Tibial nerve (tissue), 4 donors: Measurements from ENCODE around the gene DOK5. TPM values are rescaled to one million over a fixed set of nuclear protein-coding genes. Genes with fewer than 3 reads are reported as not detected.

Source experiments
- DNase-seq, 2 donors: peaks; one replicate each; pipeline ENCODE4 v3.0.0-alpha.2; 2019; ENCODE audit warnings: low spot score in 2 of 2
- H3K27ac ChIP-seq, 4 donors: fragments of 200-600 bp; sonication (generic) in 3 of 4; one replicate each; pipeline ENCODE4 v1.5.1; 2017 to 2019; ENCODE audit warnings: mild to moderate bottlenecking in 1 of 4
- H3K27me3 ChIP-seq, 2 donors: fragments of 200-600 bp; sonication (generic) in 1 of 2; one replicate each; pipeline versions ENCODE4 v1.5.1 to v1.6.0; 2017 to 2019
- H3K36me3 ChIP-seq, 3 donors: fragments of 200-600 bp; sonication (generic); one replicate each; pipeline ENCODE4 v1.5.1; 2018 to 2019
- H3K4me1 ChIP-seq, 4 donors: fragments of 200-600 bp; sonication (generic) in 3 of 4; one replicate each; pipeline ENCODE4 v1.5.1; 2017 to 2019
- H3K4me3 ChIP-seq, 4 donors: fragments of 200-600 bp; sonication (generic) in 3 of 4; one replicate each; pipeline ENCODE4 v1.5.1; 2017 to 2019; ENCODE audit warnings: mild to moderate bottlenecking in 1 of 4, moderate library complexity in 1 of 4
- H3K9me3 ChIP-seq, 4 donors: fragments of 200-600 bp; sonication (generic) in 3 of 4; one replicate each; pipeline ENCODE4 v1.5.1; 2017 to 2019
- CTCF ChIP-seq, 5 experiments: fragments of 200-600 bp in 3 of 5; fragments of 450-650 bp in 2 of 5; sonication (generic) in 3 of 5; IDR thresholded peaks; one replicate each; pipeline ENCODE4 v1.5.1; 2016 to 2019; ENCODE audit warnings: antibody characterized with exemption in 5 of 5, mild to moderate bottlenecking in 3 of 5, moderate library complexity in 2 of 5
- EP300 ChIP-seq, 2 donors: sonication (generic); formaldehyde crosslinking; IDR thresholded peaks; one replicate each; pipeline ENCODE4 v1.6.1; 2017; ENCODE audit warnings: antibody characterized with exemption in 2 of 2, mild to moderate bottlenecking in 1 of 2
- POLR2A ChIP-seq, 2 donors: fragments of 450-650 bp; IDR thresholded peaks; one replicate each; pipeline ENCODE4 v1.6.1; 2017; ENCODE audit warnings: antibody characterized with exemption in 2 of 2, mild to moderate bottlenecking in 2 of 2, moderate library complexity in 2 of 2
- WGBS, 2 donors: methylation state at CpG; one replicate each; pipeline ENCODE4 v1.1.5; 2018; 5-methylcytosine and 5-hydroxymethylcytosine counted together
- total RNA-seq, 4 donors: library from RNA; depleted of rRNA; stranded (reverse); fragments of >200 nt; gene quantifications; one replicate each; pipeline ENCODE4 v1.1.0, GENCODE V29; 2016

The DOK5 gene
- total RNA-seq, 4 donors from 2014 or later, result 5.3 to 11.3 (median 7.5) TPM

- no peaks in the 10 kb centered on the region for H3K9me3 ChIP-seq
- no peak overlapping the region for H3K4me3 ChIP-seq
- H3K27ac ChIP-seq, result no peak overlapping the region
- H3K27me3 ChIP-seq, result no peaks in the 10 kb centered on the region
- peaks cover 0 to 10% (median 4%) of the 10 kb centered on the region in 4 donors for H3K4me1 ChIP-seq
- TF ChIP-seq EP300 (IDR thresholded peaks at IDR 0.05), result no peak
- TF ChIP-seq CTCF (IDR thresholded peaks at IDR 0.05), result no peak
- no peak for TF ChIP-seq POLR2A (IDR thresholded peaks at IDR 0.05)
- 25 to 26% methylated on average over 4 of the region's 4 CpGs for WGBS, 2 donors
- DNase-seq, result no peak
- no peaks in the 10 kb centered on the region for H3K36me3 ChIP-seq
Observed at GRCh38 chr20:54650052-54650719, 174.8 kb downstream of the DOK5 start.

- Histone ChIP-seq H3K9me3 (no peaks in the 10 kb centered on the region), H3K4me1 (peaks cover 0 to 10% (median 4%) of the 10 kb centered on the region in 4 donors), H3K4me3 (no peak overlapping the region), H3K36me3 (no peaks in the 10 kb centered on the region), H3K27ac (no peak overlapping the region), H3K27me3 (no peaks in the 10 kb centered on the region)
- no peak for DNase-seq
- 72 to 74% methylated on average over 3 of the region's 3 CpGs for WGBS, 2 donors
- TF ChIP-seq POLR2A (IDR thresholded peaks at IDR 0.05) (no peak), EP300 (IDR thresholded peaks at IDR 0.05) (no peak), CTCF (IDR thresholded peaks at IDR 0.05) (no peak)
Observed at GRCh38 chr20:54651252-54651651, 175.9 kb downstream of the DOK5 start.

GRCh38 chr20:54654450-54654849 lies 179.1 kb downstream of the DOK5 start:
- Histone ChIP-seq H3K9me3 (no peaks in the 10 kb centered on the region), H3K36me3 (no peaks in the 10 kb centered on the region), H3K4me1 (peaks cover 0 to 10% (median 3%) of the 10 kb centered on the region in 4 donors), H3K4me3 (no peak overlapping the region), H3K27ac (no peak overlapping the region), H3K27me3 (no peaks in the 10 kb centered on the region)
- no peak for TF ChIP-seq EP300 (IDR thresholded peaks at IDR 0.05)
- TF ChIP-seq POLR2A (IDR thresholded peaks at IDR 0.05), result no peak
- no peak for TF ChIP-seq CTCF (IDR thresholded peaks at IDR 0.05)
- no peak for DNase-seq
- 25 to 32% methylated on average over 4 of the region's 4 CpGs for WGBS, 2 donors

GRCh38 chr20:54657268-54657826 lies 182.0 kb downstream of the DOK5 start:
- no peak overlapping the region for H3K4me3 ChIP-seq
- H3K27ac ChIP-seq, result no peak overlapping the region
- DNase-seq, result no peak
- H3K4me1 ChIP-seq, result no peaks in the 10 kb centered on the region
- 76 to 80% methylated on average over 2 of the region's 2 CpGs for WGBS, 2 donors
- no peaks in the 10 kb centered on the region for H3K27me3 ChIP-seq
- TF ChIP-seq EP300 (IDR thresholded peaks at IDR 0.05) (no peak), CTCF (IDR thresholded peaks at IDR 0.05) (no peak), POLR2A (IDR thresholded peaks at IDR 0.05) (no peak)
- no peaks in the 10 kb centered on the region for H3K36me3 ChIP-seq
- no peaks in the 10 kb centered on the region for H3K9me3 ChIP-seq

GRCh38 chr20:54658525-54658924 lies 183.1 kb downstream of the DOK5 start:
- no peaks in the 10 kb centered on the region for H3K36me3 ChIP-seq
- TF ChIP-seq EP300 (IDR thresholded peaks at IDR 0.05) (no peak), CTCF (IDR thresholded peaks at IDR 0.05) (no peak), POLR2A (IDR thresholded peaks at IDR 0.05) (no peak)
- H3K4me3 ChIP-seq, result no peak overlapping the region
- no peaks in the 10 kb centered on the region for H3K27me3 ChIP-seq
- no peaks in the 10 kb centered on the region for H3K4me1 ChIP-seq
- DNase-seq, result no peak
- H3K9me3 ChIP-seq, result no peaks in the 10 kb centered on the region
- WGBS, 2 donors, result 79 to 85% methylated on average over 5 of the region's 5 CpGs
- H3K27ac ChIP-seq, result no peak overlapping the region
